GM23338 (cell line): ENCODE data around the gene TMEM176B. TPM values are rescaled to one million over a fixed set of nuclear protein-coding genes. Genes with fewer than 3 reads are reported as not detected.
A peak's percentile ranks its signal among the peaks of the same experiment; 100 is the strongest.

Experiments
- ATAC-seq: fragments of 200-7000 bp; cut with Tn5 transposase; 3 replicates; pipeline ENCODE4 v1.9.1; 2020
- DNase-seq: peaks from one replicate; pipeline ENCODE4 v3.0.0-alpha.2; 2015; ENCODE audit warnings: low spot score
- H2AFZ ChIP-seq: fragments of 200-600 bp; sonication (generic); 2 replicates; pipeline ENCODE4 v1.8.0; 2016; ENCODE audit warnings: antibody characterized with exemption, mild to moderate bottlenecking, moderate library complexity
- H3F3A ChIP-seq: fragments of 200-600 bp; sonication (generic); replicated peaks from 2 replicates; pipeline ENCODE4 v1.8.0; 2017; ENCODE audit warnings: antibody characterized with exemption, mixed run types, low read depth
- H3K27ac ChIP-seq: fragments of 200-600 bp; sonication (generic); 2 replicates; pipeline ENCODE4 v1.6.1; 2016; ENCODE audit warnings: low read depth
- H3K27me3 ChIP-seq: fragments of 200-600 bp; sonication (generic); 2 replicates; pipeline ENCODE4 v1.8.0; 2016; ENCODE audit warnings: mild to moderate bottlenecking, mixed run types, moderate library complexity; ENCODE audit not compliant: insufficient read depth
- H3K36me3 ChIP-seq: fragments of 200-600 bp; sonication (generic); 2 replicates; pipeline ENCODE4 v1.8.0; 2016; ENCODE audit warnings: mild to moderate bottlenecking; ENCODE audit not compliant: insufficient read depth
- H3K4me1 ChIP-seq: fragments of 200-600 bp; sonication (generic); 2 replicates; pipeline ENCODE4 v1.8.0; 2016; ENCODE audit warnings: mild to moderate bottlenecking, moderate library complexity; ENCODE audit not compliant: insufficient read depth
- H3K4me2 ChIP-seq: fragments of 200-600 bp; sonication (generic); 2 replicates; pipeline ENCODE4 v1.7.1; 2017; ENCODE audit warnings: mixed run types
- H3K4me3 ChIP-seq: fragments of 200-600 bp; sonication (generic); 2 replicates; pipeline ENCODE4 v1.6.1; 2016; ENCODE audit warnings: mixed run types
- H3K79me2 ChIP-seq: fragments of 200-600 bp; sonication (generic); replicated peaks from 2 replicates; pipeline ENCODE4 v1.8.0; 2017; ENCODE audit warnings: mild to moderate bottlenecking; ENCODE audit not compliant: insufficient read depth
- H3K9me2 ChIP-seq: fragments of 200-600 bp; sonication (generic); 2 replicates; pipeline ENCODE4 v1.8.0; 2017; ENCODE audit not compliant: insufficient read depth
- H4K20me1 ChIP-seq: fragments of 200-600 bp; sonication (generic); replicated peaks from 2 replicates; pipeline ENCODE4 v1.8.0; 2017; ENCODE audit warnings: mild to moderate bottlenecking; ENCODE audit not compliant: insufficient read depth
- H3K27ac Mint-ChIP-seq: 2 replicates; pipeline ENCODE4 v1.8.0; 2020; ENCODE audit warnings: inconsistent platforms, mild to moderate bottlenecking, moderate library complexity, mixed read lengths
- H3K27me3 Mint-ChIP-seq: 3 replicates; pipeline ENCODE4 v1.8.0; 2022; ENCODE audit warnings: low read depth, mild to moderate bottlenecking, moderate library complexity, mixed read lengths, inconsistent platforms; ENCODE audit not compliant: insufficient read depth, poor library complexity
- H3K36me3 Mint-ChIP-seq: 3 replicates; pipeline ENCODE4 v1.8.0; 2021; ENCODE audit warnings: low read depth, mild to moderate bottlenecking, inconsistent platforms, moderate library complexity, mixed read lengths
- H3K4me1 Mint-ChIP-seq: 3 replicates; pipeline ENCODE4 v1.8.0; 2020; ENCODE audit warnings: mild to moderate bottlenecking, inconsistent platforms, mixed read lengths
- H3K4me3 Mint-ChIP-seq: 3 replicates; pipeline ENCODE4 v1.8.0; 2021; ENCODE audit warnings: moderate library complexity, mild to moderate bottlenecking, inconsistent platforms, mixed read lengths
- H3K9me3 Mint-ChIP-seq: 3 replicates; pipeline ENCODE4 v1.8.0; 2020; ENCODE audit warnings: moderate library complexity, mild to moderate bottlenecking, inconsistent platforms, mixed read lengths
- ETS1 ChIP-seq: IDR thresholded peaks from 2 replicates; pipeline ENCODE4 v1.6.1; 2016; ENCODE audit warnings: antibody characterized with exemption
- EZH2 ChIP-seq: fragments of 200-600 bp; sonication (generic); IDR thresholded peaks from one replicate; pipeline ENCODE4 v1.8.0; 2017; ENCODE audit warnings: antibody characterized with exemption, mild to moderate bottlenecking, low read depth; ENCODE audit not compliant: unreplicated experiment
- EZH2phosphoT487 ChIP-seq: fragments of 200-600 bp; sonication (generic); IDR thresholded peaks from one replicate; pipeline ENCODE4 v1.8.1; 2018; ENCODE audit warnings: antibody characterized with exemption; ENCODE audit not compliant: unreplicated experiment
- NANOG ChIP-seq: IDR thresholded peaks from 2 replicates; pipeline ENCODE4 v1.6.1; 2016; ENCODE audit warnings: antibody characterized with exemption, borderline replicate concordance
- POLR2AphosphoS5 ChIP-seq: IDR thresholded peaks from 2 replicates; pipeline ENCODE4 v1.6.1; 2016; ENCODE audit warnings: antibody characterized with exemption, low read depth
- REST ChIP-seq: IDR thresholded peaks from one replicate; pipeline ENCODE4 v1.6.1; 2018; ENCODE audit warnings: antibody characterized with exemption; ENCODE audit not compliant: unreplicated experiment
- STAT1 ChIP-seq: IDR thresholded peaks from one replicate; pipeline ENCODE4 v1.6.1; 2016; ENCODE audit warnings: antibody characterized with exemption; ENCODE audit not compliant: unreplicated experiment
- ZNF331 ChIP-seq: fragments of 250-450 bp; sonication (Bioruptor Pico); IDR thresholded peaks from 2 replicates; pipeline ENCODE4 v1.5.0; 2020; ENCODE audit warnings: low read depth, mild to moderate bottlenecking, moderate library complexity
- polyA plus RNA-seq: library from polyadenylated mRNA; unstranded; fragments of >200 nt; fragmentation: Nextera tagmentation; extraction: Ambion mirVana; gene quantifications from 2 replicates; pipeline ENCODE4 v1.2.1, GENCODE V29; 2016
- total RNA-seq: library from RNA; depleted of rRNA; stranded (reverse); fragments of >200 nt; shearing (Covaris generic); gene quantifications from 2 replicates; pipeline ENCODE4 v1.2.3, GENCODE V29; 2014
- TF ChIP-seq, protein P1 (sequence below), 2 experiments: fragments of 200-600 bp in 1 of 2; sonication (generic) in 1 of 2; conservative IDR thresholded peaks; 2 replicates each; pipeline versions ENCODE4 v1.5.1 to v1.6.1; 2016 to 2017; ENCODE audit warnings: antibody characterized with exemption in 2 of 2, low read depth in 2 of 2, mild to moderate bottlenecking in 2 of 2, moderate library complexity in 1 of 2

TMEM176B gene
- total and polyA plus RNA-seq, 2 experiments from 2014 or later = 0.35 to 0.42 TPM

DNA sequence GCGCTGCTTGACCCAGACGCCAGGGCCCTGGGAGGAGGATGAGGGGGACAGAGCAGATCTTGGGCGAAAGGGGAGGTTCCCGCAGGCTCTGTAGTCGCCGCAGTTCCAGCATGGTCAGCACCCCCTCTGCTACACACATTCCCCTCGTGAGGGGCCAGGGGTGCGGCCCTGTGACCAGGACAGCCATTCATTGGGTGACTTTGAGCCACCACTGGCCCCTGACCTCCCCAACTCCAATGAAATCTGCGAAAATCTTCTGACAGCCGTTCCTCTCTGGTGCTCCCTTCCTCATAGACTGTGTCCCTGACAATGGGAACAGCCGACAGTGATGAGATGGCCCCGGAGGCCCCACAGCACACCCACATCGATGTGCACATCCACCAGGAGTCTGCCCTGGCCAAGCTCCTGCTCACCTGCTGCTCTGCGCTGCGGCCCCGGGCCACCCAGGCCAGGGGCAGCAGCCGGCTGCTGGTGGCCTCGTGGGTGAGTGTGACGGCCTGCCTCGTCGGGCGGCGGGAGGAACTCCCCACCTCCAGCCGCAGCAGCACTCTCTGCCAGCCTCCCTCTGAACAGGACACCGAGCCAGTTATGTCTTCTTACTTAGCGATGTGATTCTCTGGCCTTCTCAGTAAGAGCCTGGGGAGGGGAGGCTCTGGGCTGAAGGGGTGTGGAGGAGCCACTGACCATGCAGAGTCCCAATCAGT, 1.2 kb upstream of the TMEM176B start:
- Histone ChIP-seq H3K27me3 (peaks cover 78% of the 10 kb centered on the region), H3K27ac (no peak overlapping the region), H3K4me1 (no peaks in the 10 kb centered on the region), H3K4me2 (peak overlapping the region; percentile 90), H3F3A (no peaks in the 10 kb centered on the region), H3K9me2 (no peaks in the 10 kb centered on the region), H3K36me3 (no peaks in the 10 kb centered on the region), H3K79me2 (no peaks in the 10 kb centered on the region), H4K20me1 (peaks cover 3% of the 10 kb centered on the region; the same call in 1 of the 2 replicates), H3K4me3 (peak overlapping the region; percentile 66), H2AFZ (peak overlapping the region; percentile 96; the same call in 1 of the 2 replicates)
- ATAC-seq = peak; percentile 42
- H3K4me1 Mint-ChIP-seq = peaks cover 19% of the 10 kb centered on the region
- no peak for TF ChIP-seq NANOG
- TF ChIP-seq REST = no peak
- TF ChIP-seq, protein P1, sequence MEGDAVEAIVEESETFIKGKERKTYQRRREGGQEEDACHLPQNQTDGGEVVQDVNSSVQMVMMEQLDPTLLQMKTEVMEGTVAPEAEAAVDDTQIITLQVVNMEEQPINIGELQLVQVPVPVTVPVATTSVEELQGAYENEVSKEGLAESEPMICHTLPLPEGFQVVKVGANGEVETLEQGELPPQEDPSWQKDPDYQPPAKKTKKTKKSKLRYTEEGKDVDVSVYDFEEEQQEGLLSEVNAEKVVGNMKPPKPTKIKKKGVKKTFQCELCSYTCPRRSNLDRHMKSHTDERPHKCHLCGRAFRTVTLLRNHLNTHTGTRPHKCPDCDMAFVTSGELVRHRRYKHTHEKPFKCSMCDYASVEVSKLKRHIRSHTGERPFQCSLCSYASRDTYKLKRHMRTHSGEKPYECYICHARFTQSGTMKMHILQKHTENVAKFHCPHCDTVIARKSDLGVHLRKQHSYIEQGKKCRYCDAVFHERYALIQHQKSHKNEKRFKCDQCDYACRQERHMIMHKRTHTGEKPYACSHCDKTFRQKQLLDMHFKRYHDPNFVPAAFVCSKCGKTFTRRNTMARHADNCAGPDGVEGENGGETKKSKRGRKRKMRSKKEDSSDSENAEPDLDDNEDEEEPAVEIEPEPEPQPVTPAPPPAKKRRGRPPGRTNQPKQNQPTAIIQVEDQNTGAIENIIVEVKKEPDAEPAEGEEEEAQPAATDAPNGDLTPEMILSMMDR (conservative IDR thresholded peaks at IDR 0.05; ENCODE audit: low read depth in 2 of 2) = no peak
- no peak for TF ChIP-seq POLR2AphosphoS5
- no peak for TF ChIP-seq STAT1
- TF ChIP-seq ZNF331 (CRISPR knock-in tag) = no peak
- TF ChIP-seq EZH2phosphoT487 = no peak
- no peak for TF ChIP-seq ETS1
- no peak for TF ChIP-seq EZH2
- H3K36me3 Mint-ChIP-seq = peaks cover 4% of the 10 kb centered on the region
- peaks cover 43% of the 10 kb centered on the region for H3K27me3 Mint-ChIP-seq
- no peak overlapping the region for H3K27ac Mint-ChIP-seq
- peak overlapping the region; percentile 68 for H3K4me3 Mint-ChIP-seq
- no peak for DNase-seq
- H3K9me3 Mint-ChIP-seq = peaks cover 8% of the 10 kb centered on the region
